Retina (tissue), 1 donor: ENCODE results near the gene LBX1.

Experiments
- DNase-seq: peaks from one replicate; pipeline ENCODE4 v3.0.0-alpha.2; 2016

Gene LBX1, protein sequence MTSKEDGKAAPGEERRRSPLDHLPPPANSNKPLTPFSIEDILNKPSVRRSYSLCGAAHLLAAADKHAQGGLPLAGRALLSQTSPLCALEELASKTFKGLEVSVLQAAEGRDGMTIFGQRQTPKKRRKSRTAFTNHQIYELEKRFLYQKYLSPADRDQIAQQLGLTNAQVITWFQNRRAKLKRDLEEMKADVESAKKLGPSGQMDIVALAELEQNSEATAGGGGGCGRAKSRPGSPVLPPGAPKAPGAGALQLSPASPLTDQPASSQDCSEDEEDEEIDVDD

DNA sequence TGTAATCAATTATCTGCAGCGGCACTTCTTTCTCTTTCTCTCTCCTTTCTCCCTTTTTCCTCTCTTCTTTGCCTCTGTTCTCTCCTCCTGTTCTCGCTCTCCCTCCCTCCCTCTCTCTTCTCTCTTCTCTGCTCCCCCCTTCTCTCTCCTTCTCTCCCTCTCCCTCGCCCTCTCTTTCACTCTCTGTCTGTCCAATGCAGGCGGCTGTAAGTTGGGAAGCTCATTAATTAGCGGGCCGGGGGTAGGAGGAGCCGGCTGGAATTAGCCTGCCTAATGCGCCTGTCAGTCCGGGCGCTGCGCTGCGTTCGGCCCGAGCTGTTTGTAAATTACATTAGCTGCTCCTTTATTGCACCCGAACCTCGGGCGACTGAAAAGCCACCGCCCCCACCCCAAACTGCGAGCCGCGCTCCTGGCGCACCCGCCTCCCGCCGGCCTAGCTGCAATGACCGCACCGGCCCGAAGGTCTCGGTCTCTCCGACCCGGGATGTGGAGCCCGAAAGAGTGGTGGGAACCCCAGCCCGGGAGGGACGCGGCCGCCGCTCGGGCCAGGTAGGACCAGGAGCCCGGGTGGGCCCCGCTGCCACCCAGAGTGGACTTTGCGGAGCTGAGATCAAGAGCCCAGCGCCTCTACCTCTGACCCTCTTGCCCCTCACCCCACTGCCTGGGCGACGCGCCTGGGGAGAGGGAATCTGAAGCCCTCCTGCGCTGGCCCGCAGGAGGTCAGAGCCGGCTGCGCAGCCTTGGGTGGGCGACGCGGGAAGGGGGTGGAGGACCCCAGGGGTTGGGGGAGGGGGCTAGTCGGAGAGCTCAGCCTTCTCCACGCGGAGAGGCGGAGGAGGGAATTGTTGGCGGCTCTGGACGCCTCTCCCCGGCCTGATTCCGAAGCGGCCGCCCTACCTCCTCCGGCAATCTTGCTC is at the start of gene LBX1:
LBX1 (minus strand) TSS at position 198 of the 917 bp plus-strand sequence. CDS start 648 bp downstream, outside the sequence.
- DNase-seq: peak; percentile 65

DNA sequence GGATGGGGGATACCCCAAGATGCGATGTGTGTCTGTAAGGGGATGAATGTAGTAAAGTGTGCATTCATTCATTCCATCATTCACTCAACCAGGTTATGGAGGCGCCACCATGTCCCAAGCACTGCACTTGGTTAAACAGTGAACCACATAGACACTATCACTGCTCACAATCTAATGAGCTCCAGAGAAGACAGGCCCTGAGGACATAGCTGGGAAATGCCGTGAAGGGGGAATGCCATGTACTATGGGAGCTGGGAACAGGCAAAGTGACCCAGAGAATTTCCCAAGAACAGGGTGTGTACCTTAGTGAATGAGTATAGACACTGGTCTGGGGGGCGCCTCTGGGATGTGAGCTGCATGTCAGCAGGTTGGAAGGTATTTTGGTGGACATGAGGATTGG is 44.5 kb upstream of the LBX1 start:
- DNase-seq: no peak

DNA sequence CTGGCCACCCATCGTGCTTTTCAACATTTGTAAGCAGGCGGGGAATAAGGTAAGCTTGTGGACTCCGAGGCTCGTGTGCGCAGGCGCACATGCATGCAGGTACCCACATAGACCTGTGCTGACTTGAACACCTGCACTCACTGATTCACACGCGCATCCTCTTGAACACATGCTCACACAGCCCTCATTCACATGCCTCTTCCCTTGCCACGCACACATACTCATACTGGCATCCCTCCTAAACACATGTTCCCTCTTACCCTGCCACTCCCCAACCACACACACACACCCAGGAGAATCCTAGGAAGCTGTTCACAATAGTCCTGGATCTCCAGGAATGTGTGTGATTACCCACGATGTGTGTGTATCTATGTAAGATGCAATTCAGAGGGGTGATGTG is 44.1 kb upstream of the LBX1 start:
- no peak for DNase-seq

DNA sequence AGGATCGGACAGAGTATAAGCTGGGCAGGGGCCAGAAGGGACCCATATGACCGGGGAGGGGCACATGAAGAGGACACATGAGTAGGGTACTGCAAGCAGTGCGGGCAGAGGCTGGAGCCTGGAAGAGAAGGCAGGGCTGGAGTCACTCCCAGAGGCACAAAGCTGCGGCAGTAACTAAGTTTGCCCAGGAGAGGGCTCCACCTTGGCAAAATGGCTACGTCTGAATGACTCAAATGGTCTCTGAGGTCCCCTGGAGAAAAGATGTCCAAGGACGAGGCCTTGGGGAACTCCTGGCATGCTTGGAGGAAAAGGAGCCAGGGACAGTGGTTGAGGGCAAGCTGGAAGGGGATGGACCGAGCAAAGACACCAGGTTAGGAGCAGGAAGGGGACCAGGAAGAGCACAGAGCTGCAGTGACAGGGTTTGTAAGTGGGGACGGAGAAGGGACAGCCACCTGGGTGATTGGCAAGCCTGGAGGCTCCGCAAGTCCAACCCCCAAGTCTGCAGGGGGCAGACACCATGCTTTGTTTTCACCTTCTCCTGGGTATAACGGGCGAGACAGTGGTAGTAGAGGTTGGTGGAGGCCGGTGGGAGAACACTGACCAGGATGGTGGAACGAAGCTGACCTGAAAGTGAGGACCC is 43.1 kb upstream of the LBX1 start:
- peak; percentile 86 for DNase-seq

DNA sequence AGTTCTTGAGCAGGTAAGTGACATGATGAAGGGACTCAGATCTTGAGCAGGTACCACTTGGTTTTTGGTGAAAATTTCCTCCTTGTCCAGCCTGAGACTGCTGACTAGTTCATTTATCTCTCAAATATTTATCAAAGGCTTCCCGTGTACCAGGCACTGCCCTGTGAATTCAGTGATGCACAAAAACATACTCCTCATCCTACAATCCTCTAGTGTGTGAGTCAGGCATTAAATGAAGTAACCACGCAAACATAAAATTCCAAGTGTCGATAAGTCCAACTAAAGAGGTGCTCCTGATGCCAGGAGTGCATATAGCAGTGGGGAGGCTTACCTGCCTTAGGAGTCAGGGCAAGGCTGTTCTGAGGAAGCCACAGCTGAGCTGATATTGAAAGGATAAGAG is 41.5 kb upstream of the LBX1 start:
- DNase-seq: no peak

DNA sequence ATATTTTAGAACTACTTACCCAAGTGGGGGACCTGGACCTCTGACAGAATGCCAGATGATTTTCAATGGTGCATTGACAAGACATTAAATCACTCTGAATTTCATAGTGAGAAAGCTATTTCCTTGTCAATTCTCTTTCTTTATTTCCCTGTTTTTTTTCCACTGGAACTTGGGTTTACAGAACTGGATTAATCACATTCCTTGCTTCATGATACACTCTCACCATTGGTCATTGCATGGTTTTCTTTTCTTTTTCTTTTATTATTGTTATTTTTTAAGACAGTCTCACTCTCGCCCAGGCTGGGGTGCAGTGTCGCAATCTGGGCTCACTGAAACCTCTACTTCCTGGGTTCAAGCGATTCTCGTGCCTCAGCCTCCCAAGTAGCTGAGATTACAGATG is 38.5 kb upstream of the LBX1 start:
- DNase-seq: no peak

DNA sequence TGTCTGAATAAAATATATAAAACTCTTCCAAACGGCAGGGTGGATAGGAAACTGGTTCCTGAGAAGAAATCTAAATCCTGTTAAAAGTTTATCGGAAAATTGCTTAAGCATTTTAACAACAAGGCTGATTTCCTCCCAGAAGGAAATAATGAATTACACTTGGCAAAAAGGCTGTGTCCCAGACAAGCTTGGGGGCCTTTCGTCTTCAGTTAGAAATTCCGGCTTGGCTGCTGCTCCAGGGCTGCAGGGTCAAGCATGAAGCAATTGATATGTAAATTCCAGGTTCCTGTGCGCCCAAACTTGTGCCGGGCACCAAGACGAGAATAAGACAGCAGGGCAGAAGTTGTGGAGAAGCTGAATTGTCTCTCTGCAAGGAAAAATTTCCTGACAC is 38.0 kb upstream of the LBX1 start:
- no peak for DNase-seq

DNA sequence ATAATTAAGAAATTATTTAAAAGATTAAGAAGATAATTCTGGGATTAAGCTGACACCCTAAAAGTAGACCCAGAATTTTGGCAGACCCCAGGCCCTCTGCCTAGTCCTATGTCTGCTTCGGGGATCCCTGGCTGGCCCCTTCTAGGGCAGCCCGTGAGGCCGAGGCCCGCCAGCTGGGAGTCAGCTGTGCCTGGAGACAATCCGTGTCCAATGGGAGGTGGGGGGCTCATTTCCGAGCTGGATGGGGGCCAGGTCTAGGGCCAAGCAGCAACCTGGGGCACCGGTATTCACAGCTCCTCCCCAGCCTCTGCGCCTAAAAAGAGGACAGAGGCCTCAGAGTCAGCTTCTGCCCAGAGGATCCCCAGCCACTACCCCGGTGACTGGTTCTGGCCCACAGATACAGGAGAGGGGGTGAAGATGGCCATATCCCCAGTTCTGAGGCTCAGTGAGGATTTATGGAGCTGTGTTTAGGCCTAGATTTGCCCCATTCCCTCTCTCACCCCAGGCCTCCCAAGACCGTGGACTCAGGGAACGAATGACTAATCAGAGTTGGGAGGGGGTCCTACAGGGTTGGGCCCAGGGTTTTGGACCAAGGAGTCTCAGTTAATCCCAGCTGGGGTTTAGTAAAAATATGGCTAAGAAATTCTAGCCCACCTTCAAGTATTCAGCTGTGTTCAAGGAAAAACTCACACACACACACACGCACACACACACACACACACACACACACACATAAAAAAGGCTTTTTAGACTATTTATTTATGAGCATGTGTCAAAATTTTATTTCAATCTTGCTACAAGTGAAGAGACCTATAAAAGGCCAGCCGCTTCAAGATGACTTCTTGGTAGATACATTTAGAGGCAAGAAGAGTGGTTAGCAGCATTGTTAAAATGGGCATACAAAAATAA is 37.4 kb upstream of the LBX1 start:
- no peak for DNase-seq

DNA sequence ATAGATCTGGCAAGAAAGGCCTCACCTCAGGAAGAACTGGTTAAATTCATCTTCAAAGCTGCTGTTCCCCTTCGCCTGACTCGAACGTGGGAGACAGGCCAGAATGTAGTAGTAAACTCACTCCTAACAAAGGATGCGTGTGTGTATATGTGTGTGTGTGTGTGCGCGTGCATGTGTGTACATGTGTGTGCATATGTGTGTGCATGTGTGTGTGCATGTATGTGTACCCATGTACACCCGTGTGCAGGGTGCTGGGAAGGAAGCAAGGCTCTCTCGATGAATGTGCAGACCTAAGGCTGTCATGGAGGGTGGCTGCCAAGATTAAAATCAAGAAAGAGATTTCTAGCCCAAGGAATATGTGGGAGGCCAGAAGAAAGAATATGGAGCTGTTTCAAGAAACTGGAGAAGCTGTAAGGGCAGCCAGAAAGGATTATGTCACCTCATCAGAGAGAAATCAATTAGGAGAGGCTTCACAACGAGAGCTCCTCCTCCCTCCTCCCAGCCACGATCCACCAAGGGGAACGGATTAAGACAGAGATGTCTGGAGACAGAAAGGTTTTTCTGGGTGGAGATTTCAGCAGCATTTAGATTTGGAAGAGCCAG is 34.0 kb upstream of the LBX1 start:
- DNase-seq: no peak

DNA sequence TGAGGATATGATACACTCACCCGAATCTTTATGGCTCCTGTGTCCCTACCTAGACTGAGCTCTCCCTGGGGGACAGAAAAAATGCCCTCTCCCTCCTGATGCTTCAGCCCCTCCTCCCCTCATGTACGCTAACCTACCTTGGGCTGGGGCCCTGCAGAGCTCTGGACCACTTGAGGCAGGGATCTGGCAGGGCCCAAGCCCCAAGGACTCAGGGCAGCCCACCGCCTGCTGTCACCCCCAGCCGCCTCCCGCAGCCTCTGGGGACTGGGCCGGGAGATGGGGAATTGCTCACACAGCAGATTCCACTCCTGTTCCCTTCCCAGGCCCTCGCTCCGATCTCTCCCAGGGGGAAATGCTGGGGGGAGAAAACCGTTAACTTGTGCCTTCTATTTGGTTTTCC is 32.9 kb upstream of the LBX1 start:
- no peak for DNase-seq

DNA sequence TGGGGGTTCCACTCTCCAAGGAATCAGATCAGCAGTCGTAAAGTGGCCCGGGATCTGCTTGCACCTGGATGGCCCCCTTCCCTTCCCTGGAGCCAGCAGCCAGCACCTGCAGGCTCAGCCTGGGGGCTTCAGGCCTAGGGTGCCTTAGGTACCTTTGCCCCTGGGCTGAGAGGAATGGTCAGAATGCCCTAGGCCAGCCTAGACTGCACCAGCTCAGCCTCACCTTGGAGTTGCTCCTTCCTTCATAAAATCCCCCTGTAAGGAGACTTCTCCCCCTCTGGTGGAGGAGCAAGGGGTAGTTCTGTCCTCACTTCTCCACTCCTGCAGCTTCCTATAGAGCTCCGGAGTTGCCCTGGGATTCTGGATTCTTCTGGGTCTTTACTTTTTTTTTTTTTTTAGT is 32.4 kb upstream of the LBX1 start:
- DNase-seq: no peak

DNA sequence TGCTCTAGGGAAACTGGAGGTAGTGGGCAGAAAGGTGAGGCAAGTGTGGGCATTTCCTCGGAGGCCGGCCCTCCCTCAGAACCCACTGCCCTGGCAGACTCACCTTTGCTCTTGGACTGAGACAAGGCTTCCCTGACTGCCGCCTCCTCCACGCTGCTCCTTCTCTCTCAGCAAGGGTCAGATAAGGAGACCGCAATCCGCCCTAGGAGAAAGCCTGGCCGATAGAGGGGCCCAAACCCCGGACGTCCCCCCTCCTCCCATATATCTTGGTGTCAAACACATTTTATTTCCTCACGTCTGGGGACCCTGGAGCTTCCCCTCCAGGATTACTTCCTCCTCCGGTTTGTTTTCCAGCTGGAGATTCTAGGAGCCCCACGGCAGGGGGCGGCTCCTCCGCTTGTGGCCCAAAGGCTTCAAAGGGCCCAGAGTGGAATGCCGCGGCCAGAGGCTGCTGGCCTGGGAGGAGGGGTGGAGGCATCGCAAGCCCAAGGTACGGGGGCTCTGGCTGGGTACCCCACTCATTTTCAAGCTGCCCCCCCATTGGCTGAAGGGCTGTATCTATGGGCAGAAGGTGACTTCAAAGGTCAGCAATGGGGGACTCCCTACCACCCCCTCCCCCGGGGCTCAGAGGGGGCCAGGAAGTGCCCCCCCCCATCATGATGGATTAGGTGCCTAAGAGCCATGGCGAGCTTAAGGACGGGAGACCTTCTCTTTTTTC is 31.7 kb upstream of the LBX1 start:
- no peak for DNase-seq

DNA sequence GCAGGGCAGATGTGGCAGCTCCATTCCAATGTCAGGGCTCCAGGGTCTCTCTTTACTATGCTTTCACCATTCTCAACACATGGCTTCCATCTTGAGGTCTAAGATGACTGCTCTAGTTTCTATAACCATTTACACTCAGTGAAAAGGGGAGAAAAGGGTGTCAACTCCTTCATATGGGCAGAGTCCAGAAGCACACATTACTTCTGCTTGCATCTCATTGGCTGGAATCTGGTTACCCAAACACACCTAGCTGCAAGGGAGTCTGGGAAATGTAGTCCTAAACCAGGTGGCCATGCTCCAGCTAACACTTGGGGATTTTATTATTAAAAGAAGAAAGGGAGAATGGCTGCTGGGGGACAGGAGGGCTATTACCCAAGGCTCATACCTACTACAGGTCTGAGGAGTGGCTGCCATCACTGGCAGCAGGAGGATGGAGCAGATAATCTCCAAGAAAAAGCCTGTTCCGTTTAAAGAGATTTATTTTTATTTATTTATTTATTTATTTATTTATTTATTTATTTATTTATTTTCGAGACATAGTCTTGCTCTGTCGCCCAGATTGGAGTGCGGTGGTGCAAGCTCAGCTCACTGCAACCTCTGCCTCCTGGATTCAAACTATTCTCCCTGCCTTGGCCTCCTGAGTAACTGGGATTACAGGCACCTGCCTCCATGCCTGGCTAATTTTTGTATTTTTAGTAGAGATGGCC is 29.1 kb upstream of the LBX1 start:
- no peak for DNase-seq

DNA sequence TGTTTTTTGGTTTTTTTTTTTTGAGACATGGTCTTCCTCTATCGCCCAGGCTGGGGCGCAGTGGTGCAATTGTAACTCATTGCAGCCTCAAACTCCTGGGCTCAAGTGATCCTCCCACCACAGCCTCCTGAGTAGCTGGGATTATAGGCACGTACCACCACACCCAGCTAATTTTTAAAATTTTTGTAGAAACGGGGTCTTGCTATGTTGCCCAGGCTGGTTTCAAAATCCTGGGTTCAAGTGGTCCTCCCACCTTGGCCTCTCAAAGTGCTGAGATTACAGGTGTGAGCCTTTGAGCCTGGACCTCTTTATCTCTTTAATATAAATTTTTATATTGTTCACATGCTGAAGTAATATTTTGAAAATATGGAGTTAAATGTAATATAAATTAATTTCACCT is 28.2 kb upstream of the LBX1 start:
- no peak for DNase-seq

DNA sequence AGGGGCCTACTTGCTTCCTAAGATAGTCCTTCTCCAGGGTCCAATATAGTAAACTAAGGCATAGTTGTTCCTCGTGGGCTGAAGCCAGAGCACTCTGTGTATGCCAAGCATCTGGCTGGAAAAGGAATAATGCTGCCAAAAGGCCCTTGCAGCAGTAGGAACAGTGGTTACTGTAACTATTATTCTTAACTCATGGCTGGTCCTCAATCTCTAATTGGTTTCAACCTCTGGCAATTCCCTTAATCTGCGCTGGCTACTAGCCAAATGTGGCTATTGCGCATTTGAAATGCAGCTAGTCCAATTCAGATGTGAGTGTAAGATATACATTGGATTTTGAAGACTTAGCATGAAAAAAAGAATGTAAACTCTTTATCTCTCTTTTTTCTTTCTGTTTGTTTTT is 27.8 kb upstream of the LBX1 start:
- DNase-seq: no peak

DNA sequence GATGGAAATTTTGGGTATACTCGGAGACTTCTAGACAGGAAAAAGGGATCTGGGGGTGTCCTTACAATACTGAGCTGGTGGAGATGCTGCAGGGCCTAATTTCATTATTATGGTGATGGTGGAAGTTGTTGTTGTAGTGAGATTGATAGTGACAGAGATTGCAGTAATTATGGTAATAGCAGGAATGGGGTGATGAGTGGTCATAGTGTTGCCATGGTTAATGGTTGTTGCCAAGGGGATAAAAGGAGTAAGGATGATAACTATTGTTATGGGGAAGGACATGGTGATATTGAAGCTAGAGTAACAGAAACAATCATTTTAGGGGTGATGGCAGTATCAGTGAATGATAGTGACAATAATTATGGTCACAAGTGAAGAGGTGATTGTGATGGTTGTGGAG is 27.1 kb upstream of the LBX1 start:
- no peak for DNase-seq

DNA sequence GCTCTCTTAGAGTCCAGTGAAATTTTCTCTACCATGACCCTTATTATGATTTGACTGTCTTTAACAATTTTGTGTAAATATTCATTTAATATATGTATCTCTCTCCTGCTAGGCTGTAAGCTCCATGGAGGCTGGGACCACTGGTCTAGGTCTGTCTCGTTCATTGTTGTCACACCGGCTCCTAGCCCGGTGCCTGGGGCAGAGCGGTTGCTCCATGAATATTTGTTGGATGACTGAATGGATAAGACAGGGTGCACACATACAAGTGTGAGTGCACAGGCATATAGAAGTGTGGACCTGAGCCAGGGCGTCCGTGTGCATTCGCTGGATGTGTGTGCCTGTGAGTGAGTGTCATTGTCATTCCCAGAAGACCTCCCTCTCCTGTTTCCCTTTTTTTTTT is 20.9 kb upstream of the LBX1 start:
- DNase-seq: no peak

DNA sequence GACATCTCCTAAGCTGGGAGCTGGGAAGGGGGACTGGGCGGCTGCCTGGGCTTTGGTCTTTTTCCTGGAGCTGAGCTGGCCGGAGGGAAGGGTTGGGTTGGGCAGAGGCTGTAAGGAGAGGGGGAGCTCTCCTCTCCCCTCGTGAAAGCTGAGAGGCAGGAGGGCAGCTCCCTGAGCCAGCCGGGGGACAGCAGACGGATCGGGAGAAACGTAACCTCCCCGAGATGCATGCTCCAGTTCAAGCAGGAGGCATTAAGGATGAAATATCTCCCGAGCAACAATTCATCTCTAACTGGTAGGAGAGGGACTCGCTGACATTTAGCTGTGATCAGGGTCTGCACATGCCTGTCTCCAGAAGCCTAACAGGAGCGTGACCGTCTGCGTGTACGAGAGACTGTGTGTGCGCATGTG is 19.9 kb upstream of the LBX1 start:
- no peak for DNase-seq

DNA sequence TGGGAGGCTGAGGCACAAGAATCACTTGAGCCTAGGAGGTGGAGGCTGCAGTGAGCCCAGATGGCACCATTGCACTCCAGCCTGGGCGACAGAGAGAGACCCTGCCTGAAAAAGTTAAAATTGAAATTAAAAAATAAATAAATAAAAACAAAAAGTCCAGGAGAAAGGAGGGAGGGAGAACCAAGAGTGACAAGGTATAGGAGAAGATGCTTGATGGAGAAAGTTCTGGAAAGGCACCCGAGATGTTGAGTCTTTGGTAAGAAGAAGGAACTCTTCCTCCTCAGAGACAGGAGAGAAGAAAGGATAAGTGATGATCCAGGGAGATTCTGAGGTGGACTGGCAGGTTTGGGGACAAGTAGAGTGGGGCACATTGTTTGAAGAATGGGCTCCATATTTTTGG is 17.4 kb upstream of the LBX1 start:
- no peak for DNase-seq

DNA sequence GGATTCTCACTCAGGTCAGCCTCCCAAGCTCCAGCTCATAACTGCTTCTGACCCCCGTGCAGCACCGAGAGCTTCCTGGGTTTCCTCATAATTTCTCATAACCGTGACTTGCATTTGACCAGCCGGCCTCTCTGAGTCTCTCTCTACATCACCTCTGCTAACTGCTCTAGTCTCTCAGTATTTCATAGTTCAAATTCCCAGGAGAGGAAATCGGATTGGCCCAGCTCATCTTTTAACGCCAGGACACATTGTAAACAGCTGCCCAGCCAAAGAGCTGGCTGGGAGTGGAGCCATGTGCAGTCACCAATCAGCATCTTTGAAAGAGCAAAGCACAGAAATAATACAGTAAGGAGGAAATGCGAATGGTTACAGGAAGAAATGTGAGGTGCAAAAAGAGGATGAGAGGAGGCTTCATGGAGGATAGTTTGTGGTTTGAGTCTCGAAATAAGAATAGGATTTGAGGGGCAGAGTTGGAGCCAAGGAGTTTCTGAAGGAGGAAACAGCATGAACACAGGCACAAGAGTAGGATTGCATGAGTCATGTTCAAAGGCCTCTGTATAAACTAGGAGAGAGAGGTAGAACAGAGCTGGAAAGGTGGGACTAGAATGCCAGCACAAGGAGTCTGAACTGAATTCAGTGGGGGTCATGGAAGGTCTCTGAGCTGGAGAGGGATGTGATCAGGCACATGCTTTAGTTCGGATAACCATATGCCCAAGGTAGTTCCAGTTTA is 15.2 kb upstream of the LBX1 start:
- no peak for DNase-seq
